Stimulated activated CD8-positive, alpha-beta memory T cell treated with anti-CD3 and anti-CD28 coated beads, Interleukin-12 subunit alpha, Interleukin-12 subunit beta, amount 100 ng/mL, for 24 hours (primary cell): ENCODE data around the gene S100A6.

Source experiments
- DNase-seq: peaks from one replicate; pipeline ENCODE4 v3.0.0-alpha.2; 2020; ENCODE audit errors: extremely low read depth

S100A6 gene

DNA sequence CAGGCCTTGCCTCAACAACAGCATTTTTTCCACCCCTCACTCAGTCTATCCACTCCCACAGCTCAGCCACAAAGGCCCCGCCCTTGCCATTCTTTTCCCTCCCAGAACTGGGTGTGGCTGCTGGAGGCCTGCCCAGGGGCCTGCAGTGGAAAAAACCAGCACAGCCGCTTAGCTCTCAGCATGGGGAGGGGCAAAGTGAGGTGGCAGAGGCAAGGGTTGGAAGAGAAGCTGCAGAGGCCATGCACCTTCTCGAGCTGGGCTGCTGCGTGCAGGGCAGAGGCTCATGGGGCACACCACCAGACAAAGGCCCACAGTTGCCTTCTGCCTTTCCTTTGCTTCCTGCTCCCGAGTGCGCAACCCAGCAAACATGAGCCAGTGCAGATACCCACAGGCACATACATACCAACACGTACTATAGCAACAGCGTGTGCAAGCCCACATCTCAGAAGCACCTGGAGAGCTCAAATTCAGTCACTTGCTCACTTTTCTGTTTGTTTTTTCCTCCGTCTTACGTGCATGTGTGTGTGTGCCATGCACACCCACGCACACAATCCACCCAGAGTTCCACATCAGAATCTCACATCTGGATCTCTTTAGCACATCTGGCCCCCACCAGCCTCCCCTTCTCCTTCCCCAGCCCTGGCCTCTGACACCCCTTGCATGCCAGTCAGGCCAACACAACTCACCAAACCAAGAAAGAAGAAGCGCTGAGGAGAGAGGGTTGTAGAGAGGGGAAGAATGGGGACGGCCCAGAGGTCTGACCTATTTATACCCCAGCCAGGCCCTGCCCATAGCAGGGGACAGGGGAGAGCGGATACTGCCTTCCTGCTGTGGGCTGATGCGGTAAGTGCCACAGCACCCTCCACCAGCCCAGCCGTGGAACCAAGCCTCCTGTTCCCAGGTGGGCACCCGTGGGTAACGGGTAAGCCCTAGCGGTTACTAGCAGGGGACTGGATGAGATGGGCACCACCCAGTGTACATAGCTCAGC, 9.6 kb upstream of the S100A6 start, which contains the start of gene S100A4:
Gene S100A4, minus strand, starts transcription at position 740 of the 989 bp plus-strand sequence. CDS start 1,012 bp downstream, outside the sequence.
- DNase-seq = peak; percentile 79

DNA sequence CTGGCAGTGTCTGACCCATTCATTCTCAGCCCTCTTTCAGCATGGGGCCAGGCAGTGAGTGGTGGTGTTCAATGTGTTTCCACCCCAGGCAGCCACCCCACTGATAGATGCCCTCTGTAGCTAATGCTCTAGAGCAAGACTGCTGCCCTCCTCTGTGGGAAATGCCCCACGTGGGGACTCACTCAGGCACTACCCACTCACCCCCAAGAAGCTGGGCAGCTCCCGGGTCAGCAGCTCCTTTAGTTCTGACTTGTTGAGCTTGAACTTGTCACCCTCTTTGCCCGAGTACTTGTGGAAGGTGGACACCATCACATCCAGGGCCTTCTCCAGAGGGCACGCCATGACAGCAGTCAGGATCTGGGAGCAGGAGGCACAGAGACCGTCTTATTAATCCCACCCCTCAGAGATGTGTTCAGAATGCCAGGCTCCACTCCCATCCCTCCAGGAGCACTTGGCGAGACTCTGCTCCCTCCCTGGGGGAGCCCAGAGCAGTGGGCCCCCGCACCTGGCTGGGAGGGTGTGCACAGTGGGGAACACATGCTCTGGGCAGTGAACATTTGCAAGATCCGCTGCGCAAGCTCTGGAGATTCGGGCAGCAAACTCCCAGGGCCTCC, 8.8 kb upstream of the S100A6 start:
- DNase-seq = no peak

DNA sequence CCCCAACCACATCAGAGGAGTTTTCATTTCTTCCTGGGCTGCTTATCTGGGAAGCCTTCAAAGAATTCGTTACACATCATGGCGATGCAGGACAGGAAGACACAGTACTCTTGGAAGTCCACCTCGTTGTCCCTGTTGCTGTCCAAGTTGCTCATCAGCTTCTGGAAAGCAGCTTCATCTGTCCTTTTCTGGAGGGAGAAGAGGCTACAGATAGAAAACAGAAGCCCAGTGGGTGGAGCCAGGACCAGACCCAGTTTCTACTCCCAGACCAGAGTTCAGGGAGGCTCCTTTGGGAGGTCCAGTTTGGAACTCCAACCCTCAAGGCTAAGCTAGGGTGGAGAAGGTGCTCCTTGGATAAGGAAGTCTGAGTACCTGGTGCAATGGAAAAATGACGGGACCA, 7.9 kb upstream of the S100A6 start:
- no peak for DNase-seq

- no peak for DNase-seq
Measured at GRCh38 chr1:153542956-153543711, 7.3 kb upstream of the S100A6 start.

DNA sequence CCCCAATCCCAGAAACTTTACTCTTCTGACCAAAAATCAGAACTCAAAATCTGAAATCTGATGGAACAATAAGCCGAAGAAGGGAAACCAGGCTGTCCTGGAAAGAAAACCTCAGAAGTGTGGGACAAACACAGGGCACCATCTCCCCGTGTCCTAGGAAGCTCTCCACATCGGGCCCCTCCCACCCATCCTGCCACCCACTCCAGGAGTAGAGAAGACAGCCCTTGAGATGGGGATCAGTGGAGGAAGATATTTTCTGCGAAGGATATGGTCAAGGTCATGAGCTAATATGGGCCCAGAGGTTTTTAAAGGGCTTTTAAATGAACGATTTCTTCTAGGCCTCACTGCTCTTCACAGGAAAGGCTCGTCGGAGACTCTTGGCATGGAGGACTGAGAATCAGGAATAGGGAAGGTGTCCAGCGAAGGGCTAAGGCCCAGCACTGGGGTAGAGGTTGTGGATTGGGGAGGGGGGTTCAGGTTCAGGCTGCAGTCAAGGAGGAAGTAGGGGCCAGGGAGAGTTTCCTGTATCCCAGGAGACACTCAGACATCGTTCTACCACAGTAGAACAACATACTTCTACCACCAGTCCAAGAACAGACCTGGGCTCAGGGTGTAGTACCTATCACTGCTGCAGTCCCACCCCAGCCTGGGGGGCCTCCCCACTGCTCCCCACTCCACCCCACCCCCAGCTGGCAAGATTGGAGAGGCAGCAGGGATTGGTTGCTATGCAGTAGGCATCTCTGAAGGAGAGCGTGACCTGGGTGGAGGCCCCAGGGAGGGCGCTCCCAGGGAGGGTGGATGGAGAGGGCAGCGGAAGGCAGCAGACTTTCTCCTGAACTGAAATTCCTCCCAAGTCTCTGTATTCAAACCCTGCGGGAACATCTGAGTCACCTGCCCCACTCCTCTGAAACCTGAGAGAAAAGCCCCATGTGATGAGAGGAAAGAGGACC, 6.1 kb upstream of the S100A6 start:
- DNase-seq = no peak

- no peak for DNase-seq
Measured at GRCh38 chr1:153540394-153541361, 4.9 kb upstream of the S100A6 start, which contains the start of gene S100A5. Gene S100A5 (minus strand): TSS chr1:153540934. CDS start chr1:153540191, 743 bp downstream.

DNA sequence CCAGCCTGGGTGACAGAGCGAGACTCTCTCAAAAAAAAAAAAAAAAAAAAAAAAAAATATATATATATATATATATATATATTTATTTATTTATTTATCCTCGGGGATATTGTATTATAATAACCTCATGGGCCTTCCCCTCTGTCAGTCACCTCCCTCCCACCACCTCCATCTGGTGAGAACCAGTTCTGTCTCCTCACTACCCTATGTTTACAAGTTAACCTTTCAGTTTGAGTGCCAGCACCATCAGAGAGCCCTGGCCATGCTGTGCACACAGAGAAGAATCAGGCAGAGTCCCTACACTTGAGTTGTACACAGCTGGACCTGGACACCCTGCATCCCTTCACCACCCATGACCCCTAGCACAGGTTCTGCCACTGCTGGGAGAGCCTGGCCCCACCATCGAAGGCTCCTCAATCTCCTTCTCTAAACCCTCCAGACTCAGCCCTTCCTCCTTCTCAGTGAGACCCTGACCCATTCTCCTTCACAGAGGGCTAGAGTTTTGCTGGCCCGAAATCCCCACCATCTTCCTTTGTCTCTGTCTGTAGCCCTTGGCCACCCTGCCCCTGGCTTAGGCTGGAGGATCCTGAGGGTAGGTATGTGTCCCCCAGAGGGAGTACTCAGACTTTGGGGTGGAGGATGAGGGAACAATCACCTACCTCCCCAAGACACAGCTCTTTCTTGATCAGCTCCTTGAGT, 3.8 kb upstream of the S100A6 start:
- DNase-seq = no peak

- no peak for DNase-seq
Measured at GRCh38 chr1:153538315-153538821, 2.6 kb upstream of the S100A6 start.

DNA sequence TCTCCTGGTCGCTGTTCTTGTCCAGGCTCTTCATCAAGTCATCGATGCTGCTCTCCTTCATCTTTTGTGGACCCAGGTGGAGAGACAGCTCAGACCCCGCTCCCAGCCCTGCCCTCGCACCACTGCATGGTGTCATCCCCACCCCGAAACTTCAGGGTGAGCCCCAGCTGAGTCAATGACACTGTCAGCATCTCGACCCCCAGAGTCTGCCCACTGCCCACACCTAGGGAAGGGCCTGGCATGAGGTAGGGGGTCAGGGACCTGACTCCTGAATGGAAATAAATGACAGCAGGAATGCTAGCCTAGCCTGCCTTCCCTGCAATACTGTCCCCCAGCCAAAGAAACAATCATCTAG, 1.6 kb upstream of the S100A6 start:
- DNase-seq = no peak

DNA sequence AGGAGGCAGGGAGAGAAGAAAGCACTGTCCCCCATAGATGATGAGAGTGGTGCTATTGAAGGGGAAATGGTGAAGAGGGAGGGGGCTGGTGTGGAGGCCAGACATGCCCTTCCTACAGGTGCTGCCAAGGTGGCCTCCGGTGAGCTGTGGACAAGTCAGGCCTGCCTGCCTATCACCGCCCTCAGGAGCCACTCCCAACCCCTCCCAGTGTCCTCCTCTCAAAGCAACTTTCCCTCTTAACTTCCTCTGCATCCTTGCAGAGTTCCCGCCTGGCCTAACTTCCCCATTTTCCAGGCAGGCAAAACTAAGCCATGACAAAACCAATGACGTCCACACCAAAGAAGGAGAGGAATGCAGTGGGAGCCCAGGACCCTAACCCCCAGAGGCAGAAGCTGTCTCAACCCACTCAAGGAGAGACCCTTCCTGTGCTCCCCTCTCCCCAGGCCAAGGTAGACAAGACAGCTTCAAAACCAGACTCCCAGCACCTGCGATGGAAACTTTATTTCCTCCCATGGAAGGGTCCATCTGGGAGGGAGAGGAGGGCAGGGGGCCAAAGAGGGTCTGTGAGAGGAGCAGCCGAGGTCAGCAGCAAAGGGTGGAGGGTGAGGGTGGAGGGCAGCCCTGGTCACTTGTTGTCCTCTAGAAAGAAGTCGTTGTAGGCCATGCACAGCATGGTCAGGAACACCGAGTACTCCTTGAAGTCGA, 1.0 kb upstream of the S100A6 start:
- DNase-seq = no peak

DNA sequence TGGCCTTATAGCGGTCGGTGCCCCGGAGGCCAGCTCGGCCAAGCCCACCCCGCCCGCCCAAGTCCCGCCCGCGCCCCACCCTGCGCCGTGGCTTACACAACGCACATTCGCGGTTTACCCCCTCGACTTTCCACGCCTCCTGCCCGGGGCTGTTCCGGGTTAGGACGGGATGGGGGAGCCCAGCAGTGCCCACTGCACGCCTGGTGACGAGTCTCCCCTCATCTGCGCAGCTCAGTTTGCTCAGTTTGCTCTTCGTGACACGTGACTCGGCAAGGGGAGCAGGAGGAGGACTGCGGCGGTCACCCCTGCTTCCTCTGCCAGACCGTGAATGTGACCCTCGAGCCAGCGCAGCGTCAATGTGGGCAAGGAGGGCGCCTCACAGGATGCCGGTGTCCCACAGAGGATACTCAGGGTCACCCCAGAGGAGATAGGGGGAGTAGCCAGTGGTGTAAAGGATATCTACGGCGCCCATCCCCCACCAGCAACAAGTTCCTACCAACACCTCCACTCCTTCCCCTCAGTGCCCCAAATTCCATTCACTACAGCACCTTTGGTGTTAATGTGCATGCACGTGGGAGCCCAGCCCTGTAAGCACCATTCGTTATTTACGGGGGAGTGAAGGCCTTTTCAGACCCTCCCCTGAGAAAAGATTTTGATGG, 350 bp upstream of the S100A6 start:
- peak; percentile 59 for DNase-seq

- DNase-seq = no peak
Measured at GRCh38 chr1:153534925-153535241, 908 bp downstream of the S100A6 start.

DNA sequence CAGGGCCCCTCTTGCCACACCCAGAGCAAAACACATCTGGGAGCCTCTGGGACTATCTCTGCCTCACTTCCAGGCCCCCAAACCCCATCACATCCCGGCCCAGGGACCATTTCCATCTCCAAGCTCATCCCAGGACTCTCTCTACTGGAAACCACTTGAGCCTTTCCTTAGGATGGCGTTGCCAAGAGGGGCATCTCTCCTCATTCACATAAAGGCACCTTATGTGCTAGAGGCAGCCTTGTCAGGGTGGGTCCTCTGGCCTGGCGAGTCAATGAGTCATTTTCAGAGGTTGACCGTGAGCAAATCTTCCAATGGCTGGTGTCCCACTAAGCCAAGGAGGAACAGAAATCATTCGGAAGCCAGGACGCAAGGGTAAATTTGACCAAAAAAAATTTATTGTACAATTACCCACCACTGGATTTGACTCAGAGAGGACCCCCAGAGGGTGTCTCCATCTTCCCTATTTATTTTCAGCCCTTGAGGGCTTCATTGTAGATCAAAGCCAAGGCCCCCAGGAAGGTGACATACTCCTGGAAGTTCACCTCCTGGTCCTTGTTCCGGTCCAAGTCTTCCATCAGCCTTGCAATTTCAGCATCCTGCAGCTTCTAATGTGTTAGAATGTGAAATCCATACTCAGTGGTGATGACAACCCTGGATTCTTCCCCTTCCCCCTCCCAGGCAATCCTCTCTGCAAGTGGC, 1.4 kb downstream of the S100A6 start:
- DNase-seq = no peak

- no peak for DNase-seq
Measured at GRCh38 chr1:153533689-153534201, 2.0 kb downstream of the S100A6 start.

DNA sequence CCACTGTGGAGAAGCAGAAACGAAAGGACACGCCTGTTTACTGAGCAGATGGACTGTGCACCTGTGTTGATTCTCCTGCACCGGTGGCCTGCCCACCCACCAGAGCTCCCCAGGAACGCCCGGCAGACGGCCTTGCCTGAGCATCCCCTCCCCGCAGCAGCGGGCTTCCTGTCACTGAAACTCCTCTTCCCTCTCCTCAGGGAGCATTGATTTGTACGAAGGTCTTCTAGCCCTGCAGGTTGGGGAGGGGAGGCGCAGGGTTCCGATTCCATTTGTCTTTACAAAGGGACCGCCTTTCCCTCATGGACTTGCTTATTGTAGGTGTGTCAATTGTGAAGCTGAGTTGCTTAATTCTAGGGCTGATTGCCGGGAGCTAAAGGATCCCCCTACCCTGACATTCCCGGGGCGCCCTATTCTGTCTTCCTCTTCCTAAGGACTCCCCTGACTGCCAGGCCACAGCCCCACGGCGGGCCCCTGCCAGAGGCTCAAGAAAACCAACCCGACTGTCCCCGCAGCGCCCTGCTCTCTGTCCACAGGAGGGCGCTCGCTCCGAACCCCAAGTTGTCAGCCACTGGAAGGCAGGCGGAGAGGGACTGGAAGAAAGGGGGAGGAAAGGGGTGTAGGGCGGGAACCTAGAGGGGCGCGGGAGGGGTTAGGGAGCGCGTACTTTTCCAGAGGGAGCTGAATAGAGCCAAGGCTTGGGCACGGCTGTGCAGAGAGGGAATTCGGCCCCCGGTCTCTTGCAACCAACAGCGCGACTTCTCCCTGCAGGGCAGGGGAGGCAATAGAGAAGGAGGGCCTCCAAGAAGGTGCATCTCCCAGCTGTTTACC, 2.8 kb downstream of the S100A6 start:
- DNase-seq = no peak

DNA sequence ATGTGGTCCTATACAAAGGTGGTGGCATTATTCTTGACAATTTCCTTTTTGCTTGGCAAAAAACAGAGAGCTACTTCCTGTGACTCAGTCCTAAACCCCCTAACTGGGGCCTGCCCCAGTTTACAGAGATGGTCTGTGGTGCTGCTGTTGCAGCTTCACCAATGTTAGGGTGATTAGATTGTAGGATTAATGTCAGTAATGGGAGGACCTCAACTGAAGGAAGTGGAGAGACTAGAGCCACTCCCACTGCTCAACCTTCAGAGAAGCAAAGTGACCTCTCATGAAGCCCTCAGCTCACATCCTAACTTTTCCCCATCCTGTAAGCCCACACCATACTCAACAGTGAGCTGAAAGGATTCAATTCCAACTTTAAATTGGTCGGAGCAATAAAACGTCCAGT, 3.6 kb downstream of the S100A6 start:
- no peak for DNase-seq
